SK-MEL-5 (cell line): ENCODE results near the gene TTC7B. TPM values are rescaled to one million over a fixed set of nuclear protein-coding genes. Genes with fewer than 3 reads are reported as not detected.

Experiments used
- DNase-seq: peaks from one replicate; pipeline ENCODE4 v3.0.0-alpha.2; 2016; ENCODE audit warnings: low read depth, low spot score
- in situ Hi-C: cut with HindIII; loops from 2 replicates; pipeline ENCODE4 v1.10.0; 2016; ENCODE audit warnings: low sequenced_read_pairs, high pct_unique_total_duplicates, low pct_unique_long_range_greater_than_20kb
- total RNA-seq: library from RNA; depleted of rRNA; stranded (reverse); fragments of >200 nt; shearing (Covaris generic); gene quantifications from 2 replicates; pipeline ENCODE4 v1.2.3, GENCODE V29; 2014

Gene TTC7B
- total RNA-seq, 1 experiment from 2014 or later: 31.1 TPM

- no peak for DNase-seq
These were observed 83.0 kb downstream of the TTC7B start for GRCh38 chr14:90733139-90733808.

GRCh38 chr14:90732718-90733117, 83.5 kb downstream of the TTC7B start:
- DNase-seq: no peak
- in situ Hi-C loops: no loop called here

More at GRCh38 chr14:90733139-90733808, 83.0 kb downstream of the TTC7B start:
- in situ Hi-C loops: no loop called here

DNA sequence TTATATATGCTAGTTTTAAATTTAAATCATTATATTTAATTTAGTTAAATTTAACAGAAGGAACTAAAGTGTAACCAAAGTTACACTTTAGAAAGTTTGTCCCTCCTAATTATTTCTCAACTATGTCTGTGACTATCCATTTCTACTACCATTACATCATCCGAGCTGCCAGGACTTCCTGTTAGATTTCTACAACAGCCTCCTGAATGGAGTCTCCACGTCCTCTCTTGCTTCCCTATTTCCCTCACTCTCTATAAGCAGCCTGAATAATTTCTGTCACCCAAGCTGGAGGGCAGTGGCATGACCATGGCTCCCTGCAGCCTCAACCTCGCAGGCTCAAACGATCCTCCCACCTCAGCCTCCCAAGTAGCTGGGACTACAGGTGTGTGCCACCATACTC, 84.1 kb downstream of the TTC7B start:
- no peak for DNase-seq
- in situ Hi-C loops: no loop called here

- in situ Hi-C loops: no loop called here
- DNase-seq: no peak
These were observed 84.7 kb downstream of the TTC7B start for GRCh38 chr14:90731487-90731886.

GRCh38 chr14:90730206-90730766, 85.9 kb downstream of the TTC7B start:
- DNase-seq: no peak
- in situ Hi-C loops: no loop called here

DNA sequence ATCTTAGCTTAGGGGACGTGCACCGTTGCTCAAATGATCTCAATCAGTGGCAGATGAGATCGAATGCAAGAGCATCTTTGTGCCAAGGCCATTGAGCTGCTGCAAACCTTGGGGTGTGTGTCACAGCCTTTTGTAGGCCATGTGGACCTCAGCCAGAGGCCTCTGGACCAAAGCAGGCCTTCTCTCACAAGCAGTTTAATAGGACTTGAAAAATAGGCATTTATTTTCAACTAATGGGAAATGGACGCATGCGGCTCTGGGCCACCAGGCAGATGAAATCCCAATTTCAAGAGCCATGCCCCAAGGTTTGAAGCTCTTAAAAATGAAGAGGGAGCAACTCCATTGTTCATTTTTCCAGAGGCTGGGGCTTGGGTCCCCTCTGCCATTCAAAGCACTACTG, 87.3 kb downstream of the TTC7B start:
- no peak for DNase-seq
- in situ Hi-C loops: no loop called here

GRCh38 chr14:90727082-90727481, 89.1 kb downstream of the TTC7B start:
- DNase-seq: no peak
- in situ Hi-C loops: no loop called here

GRCh38 chr14:90726656-90727055, 89.6 kb downstream of the TTC7B start:
- in situ Hi-C loops: no loop called here
- DNase-seq: no peak

DNA sequence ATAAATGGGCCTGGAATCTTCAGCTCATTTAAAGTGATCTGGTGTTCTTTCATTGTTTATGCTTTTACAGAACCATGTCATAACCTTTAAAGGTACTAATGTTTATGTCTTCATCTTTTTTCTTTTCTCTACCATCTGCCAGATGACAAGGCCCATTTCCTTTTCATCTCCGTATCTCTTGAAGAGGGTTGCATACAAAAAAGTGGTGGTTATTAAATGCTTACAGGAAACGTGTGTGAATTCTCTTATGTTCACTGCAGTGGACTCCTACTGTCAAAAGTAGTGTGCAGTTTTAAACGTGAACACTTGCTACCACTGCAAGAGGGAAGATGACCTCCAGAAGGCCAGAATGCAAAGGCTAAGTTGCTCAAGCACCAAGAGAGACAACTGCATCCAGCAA, 91.4 kb downstream of the TTC7B start:
- no peak for DNase-seq
- in situ Hi-C loops: no loop called here

DNA sequence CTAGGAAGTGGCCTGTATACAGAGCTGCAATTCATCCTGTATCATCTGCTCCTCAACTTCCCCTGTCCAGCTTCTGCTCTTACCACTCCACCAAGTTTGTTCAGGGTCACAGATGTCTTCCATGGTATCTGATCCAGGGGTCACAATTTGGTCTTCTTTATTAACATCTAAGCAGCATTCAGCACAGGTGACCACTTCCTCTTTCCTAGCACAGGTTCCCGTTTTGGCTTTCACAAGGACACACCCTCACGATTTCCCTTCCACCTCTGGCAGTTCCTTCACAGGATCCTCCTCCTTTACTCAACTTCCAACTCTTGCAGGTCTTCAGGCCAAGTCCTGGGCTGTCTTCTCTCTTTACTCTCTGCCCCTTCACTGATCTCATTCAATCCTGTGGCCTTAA, 93.6 kb downstream of the TTC7B start:
- no peak for DNase-seq
- in situ Hi-C loops: no loop called here

GRCh38 chr14:90721619-90722305, 94.5 kb downstream of the TTC7B start:
- DNase-seq: no peak
- in situ Hi-C loops: no loop called here

DNA sequence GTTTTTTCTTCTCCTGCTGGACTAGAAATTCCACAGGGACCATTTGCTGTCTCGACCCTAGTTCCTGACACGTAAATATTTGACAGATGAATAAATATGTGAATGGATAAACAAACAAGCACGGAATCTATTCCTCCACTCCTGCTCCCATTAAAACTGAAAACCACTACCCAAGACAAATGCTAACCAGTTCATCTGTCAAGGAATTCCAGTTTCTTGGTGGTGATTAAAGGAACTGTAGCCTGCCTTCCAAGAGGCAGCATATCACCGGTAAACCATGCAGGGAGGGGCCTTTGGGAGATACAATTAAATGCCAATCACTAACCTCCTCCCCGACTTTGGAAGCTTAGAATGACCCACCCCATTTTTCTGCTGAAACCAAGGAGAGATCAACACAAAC, 95.4 kb downstream of the TTC7B start:
- DNase-seq: no peak
- in situ Hi-C loops: no loop called here

DNA sequence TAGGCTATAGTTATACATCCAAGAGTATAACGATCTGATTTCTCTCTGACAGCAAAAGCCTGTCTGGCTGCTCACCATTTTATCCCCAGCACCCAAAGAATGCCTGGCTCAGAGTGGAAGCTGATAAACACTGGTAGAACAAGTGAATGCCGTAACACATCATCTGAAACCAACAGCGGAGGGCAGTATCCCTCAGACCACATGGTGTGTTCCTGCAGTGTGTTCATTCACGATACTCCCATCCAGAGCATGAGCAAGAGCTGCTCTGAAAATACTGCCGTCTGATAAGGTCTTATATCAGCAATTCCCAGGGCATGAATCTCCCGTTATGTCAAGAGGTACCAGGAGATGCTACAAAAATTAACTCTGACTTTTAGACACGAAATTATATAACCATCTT, 95.9 kb downstream of the TTC7B start:
- in situ Hi-C loops: no loop called here
- no peak for DNase-seq

GRCh38 chr14:90717916-90718315, 98.3 kb downstream of the TTC7B start:
- DNase-seq: no peak
- in situ Hi-C loops: no loop called here

GRCh38 chr14:90715993-90716392, 100.2 kb downstream of the TTC7B start:
- DNase-seq: no peak
- in situ Hi-C loops: no loop called here

DNA sequence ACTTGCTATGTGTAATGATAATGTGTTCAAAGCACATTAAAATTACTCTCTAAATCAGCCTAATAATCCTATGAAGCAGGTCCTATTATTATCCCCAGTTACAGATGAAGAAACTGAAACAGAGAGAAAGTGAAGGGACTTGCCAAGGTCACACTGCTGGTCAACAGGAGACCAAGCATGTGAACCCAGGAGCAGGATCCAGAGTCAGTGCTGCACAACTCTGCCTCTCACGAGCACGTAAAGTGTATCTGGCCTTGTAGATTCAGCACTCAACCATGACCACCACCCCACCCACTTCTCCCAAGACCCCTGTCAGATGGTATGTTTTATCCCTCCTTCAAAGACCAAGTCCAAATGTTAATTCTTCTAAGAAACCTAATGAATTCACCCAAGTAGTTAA, 100.7 kb downstream of the TTC7B start:
- in situ Hi-C loops: no loop called here
- DNase-seq: no peak

DNA sequence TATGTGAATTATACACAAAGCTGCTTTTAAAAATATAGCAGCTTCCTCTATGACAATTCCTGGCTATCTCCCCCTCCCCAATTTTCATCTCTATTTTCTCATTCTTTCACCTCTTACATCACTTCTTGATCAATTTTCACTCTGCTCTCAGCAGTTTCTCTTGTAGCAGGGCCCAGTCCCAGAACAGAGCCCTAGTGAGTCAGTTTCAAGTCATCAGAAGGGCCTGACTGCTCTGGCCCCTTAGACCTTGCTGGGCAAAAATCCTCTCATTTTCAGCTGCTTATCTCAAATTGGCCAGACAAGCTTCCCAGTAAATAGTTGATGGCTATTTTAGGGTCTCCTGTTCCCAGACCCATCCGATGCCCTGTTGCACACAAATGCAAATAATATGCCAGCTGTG, 101.4 kb downstream of the TTC7B start:
- in situ Hi-C loops: no loop called here
- DNase-seq: no peak

- no peak for DNase-seq
- in situ Hi-C loops: no loop called here
These were observed 111.4 kb downstream of the TTC7B start for GRCh38 chr14:90704738-90705392.
